Stimulated activated CD8-positive, alpha-beta memory T cell treated with anti-CD3 and anti-CD28 coated beads, Interleukin-4, amount 100 ng/mL, for 24 hours (primary cell): ENCODE results near the gene KIF26A.
A peak's percentile ranks its signal among the peaks of the same experiment; 100 is the strongest.

ENCODE experiments used
- DNase-seq: peaks from one replicate; pipeline ENCODE4 v3.0.0-alpha.2; 2020; ENCODE audit warnings: low read depth

KIF26A gene

DNA sequence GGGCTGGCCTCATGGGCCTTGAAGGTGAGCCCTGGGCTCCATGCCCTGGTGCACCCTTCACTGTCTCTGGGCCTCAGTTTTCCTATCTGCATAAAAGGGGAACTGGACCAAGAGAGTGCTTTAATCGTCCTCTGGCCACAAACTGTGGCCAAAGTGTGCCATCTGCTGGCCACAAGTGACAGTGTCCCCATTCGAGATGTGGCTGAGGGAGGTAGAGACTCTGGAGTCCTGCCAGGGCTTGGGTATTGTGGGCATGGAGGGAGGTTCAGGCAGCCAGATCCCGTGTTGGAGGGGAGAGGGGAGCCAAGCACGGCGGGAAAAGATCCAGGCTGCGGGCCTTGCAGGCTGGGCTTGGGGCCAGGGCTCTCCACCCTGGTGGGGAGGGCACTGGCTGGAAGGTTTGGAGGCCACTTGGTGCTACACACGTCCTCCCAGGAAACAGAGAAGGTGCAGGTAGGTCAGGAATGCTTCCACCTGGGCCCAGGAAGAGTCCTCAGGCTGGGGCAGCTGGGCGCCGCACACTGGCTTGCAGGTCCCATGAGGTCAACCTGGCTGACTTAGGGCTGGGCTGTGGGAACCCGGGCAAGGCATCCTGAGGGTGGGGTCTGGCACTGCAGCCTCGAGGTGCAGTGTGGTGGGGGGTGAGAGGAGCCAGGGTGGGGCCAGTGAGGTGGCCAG is 7.3 kb upstream of the KIF26A start:
- no peak for DNase-seq

DNA sequence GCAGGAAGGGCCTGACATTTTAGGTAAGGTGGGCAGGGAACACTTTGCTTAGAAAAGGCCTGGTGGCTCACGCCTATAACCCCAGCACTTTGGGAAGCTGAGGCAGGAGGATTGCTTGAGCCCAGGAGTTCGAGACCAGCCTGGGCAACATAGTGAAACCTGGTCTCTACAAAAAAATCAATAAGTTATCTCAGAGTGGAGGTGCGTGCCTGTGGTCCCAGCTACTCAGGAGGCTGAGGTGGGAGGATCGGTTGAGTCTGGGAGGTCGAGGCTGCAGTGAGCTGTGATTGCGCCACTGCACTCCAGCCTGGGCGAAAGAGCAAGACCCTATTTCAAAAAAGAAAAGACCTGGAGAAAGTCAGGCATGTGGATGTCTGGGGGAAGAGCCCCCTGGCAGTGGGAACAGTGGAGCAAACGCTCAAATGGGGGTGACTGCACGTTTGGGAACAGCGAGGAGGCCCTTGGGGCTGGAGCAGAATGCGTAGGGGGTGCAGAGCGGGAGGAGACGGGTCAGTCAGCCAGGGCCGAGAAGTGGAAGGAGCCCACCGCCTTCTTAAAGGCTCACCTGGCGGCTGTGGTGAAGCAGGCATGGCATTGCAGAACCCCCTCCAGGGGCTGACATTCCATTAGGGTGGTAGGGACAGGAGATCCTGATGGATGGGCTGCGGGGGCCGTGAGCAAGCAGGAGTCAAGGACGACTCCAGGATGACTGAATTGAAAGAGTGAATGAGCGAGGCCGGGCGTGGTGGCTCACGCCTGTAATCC is 6.2 kb upstream of the KIF26A start:
- DNase-seq: no peak

DNA sequence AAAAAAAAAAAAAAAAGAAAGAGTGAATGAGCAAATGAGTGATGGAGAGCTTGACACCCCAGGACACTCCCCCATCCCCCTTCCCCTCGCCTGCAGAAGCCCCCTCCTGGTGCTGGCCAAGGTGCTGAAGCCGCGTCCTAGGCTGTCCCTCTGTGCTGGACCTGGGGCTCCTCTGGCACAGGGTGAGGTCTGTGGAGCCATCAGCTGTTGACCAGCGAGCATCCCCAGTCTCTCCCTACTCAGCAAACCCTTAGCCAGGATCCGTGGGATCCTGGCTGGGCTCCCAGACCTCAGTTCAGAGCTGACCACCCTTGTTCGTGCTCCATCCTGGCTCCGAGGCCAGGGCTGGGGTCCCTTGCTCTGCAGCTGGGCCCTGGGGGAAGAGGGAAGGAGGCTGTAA is 5.4 kb upstream of the KIF26A start:
- no peak for DNase-seq

DNA sequence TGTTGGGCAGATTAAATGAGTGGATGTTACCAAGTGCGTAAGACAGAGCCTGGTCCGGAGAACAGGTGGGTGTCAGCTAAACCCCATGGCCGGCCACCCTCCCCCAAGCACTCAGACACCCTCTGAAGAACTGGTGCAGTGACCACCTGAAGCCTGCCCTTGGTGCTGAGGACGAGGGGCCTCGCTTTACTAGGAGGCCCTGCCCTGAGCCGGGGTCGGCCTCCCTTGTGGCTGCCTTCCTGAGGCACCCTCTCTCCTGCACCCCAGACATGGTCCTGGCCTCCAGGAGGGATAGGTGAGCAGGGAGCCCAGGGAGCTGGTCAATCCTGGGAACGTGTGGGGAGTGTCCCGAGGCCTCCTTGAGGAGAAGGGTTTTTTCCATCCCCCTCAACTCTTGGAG is 4.9 kb upstream of the KIF26A start:
- no peak for DNase-seq

DNA sequence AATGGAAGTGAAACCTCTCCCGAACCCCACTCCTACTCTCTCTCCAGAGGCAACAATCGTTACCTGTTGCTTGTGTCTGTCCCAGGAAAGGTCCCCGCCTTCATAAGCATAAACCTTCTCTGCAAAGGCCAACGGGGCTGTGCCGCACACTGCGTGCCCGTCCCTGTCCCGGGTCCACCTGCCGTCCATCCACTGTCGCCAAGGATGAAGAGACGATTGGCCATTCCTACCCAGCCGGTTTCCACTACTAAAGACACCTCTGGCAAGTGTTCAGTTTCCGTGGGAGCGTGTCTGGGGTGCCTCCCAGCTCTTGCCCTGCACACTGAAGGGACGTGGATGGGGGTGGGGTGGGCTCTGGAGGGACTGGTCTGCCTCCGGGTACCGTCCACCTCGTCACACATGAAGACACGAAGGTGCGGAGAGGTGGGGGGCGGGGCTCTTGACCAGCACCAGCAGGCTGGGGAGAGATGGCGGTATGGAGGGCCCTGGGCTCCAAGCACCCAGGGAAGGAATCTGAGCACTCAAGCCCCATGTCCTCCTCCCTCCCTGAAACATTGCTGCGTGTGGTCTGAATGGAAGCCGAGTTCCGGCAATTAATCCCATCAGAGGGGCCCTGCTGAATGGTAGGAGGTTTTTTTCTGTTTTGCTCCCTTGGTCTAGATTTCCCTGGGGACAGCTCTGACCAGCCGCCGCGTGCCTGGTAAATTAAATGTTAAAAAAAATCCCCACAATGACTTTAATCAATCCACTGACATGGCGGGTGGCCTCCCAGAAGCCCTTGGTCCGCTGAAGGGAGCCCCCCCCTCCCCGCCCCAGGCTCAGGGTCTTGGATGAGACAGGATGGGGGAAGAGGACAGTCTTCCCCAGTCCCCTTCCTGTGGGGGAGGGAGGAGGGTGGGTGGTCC is 4.1 kb upstream of the KIF26A start:
- DNase-seq: no peak

DNA sequence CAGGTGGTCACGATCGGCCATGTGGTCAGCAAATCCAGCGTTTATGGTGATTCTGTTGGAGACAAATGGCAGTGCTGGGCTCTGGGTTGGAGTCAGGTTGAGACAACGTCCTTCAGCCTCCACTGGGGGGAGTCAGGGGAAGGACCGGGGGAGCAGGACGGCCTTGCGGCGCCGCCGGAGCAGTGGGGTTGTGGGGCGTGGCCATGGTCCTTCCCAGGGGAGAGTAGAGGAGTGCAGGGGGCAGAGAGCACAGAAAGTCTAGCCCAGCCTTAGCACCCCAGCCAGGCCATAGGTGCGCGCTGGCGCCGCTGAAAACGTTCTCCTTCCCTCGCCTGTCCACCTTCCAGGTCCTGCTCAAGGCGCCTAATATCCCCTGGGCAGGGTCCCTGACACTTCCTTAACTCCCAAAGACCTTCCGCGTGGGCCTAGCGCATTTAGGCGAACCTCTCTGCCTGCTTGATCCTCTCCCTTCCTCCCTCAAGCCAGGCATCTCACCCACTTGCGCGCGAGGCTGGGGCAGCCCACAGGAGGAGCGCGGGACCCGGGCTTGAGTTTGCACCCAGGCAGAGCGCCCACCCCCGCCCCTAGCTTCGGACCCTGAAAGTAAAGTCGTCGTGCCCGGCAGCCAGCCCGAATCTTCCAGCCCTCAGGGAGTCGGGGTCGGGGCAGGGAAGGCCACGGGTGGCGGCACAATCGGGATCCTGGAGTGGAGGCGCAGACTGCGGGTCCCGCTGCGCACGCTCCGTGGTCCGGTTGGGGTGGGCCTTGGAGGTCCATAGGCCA is 3.1 kb upstream of the KIF26A start:
- DNase-seq: no peak

DNA sequence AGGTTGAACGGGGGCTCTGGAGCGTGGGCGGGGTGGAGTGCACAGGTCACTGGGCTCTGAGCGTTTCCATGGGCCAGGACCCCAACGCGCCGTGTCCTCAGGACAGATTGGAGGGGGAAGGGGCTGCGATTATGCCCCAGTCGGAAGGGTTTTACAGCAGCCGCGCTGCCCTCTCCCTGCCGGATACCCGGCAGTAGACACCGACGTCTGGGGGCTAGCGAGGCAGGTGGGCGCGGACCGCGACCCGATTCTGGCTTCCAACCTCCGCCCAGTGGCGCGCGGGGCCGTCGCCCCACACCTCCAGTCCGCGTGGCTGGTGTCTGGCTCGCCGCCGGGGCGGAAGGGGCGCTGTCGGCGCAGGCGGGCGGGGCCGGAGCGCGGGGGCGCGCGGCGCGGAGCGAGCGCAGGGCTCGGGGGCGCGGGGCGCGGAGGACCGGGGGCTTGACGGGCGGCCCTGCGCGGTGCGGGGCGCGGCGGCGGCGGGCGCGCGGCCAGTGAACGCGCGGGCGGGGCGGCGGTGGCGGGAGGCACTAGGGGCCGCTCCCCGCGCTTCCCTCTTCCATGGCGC is 2.4 kb upstream of the KIF26A start:
- no peak for DNase-seq

DNA sequence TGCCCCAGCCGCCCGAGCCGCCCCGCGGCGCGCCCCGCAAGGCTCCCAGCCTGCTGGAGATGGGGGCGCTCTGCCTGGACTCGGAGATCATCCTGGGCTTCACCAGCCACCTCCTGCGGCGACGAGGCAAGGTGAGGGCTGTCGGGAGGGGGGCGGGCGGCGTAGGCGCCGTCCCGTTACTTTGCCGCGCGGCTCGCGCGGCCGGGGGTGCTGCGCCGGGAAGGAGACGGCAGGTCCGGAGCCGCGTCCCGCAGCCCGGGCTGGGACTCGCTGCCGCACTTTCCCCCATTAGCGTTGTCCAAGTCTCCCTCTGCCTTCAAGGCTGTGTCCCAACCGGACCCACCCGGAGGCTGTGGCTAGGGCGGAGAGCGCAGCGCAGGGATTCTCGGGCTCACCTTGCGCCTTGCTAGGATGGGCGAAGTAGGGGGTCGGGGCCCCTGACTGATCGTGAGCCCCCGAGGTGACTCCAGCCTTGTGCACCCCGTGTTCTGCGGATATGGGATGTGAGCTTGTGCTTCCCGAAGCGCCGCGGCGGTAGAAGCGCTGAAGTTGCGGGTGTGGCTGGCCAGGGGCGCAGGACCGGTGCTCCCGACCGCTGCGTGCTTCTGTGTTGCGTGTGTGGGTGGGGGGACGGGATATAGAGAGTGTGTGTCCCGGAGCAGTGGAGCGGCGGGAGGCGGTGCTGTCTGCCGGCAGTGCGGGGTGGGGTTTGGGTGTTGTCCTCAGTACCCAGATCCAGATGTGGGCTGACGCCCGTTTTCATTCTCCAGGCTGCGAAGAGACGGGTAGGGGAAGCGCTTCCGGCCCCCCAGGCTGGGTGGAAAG is 1.7 kb upstream of the KIF26A start:
- no peak for DNase-seq

DNA sequence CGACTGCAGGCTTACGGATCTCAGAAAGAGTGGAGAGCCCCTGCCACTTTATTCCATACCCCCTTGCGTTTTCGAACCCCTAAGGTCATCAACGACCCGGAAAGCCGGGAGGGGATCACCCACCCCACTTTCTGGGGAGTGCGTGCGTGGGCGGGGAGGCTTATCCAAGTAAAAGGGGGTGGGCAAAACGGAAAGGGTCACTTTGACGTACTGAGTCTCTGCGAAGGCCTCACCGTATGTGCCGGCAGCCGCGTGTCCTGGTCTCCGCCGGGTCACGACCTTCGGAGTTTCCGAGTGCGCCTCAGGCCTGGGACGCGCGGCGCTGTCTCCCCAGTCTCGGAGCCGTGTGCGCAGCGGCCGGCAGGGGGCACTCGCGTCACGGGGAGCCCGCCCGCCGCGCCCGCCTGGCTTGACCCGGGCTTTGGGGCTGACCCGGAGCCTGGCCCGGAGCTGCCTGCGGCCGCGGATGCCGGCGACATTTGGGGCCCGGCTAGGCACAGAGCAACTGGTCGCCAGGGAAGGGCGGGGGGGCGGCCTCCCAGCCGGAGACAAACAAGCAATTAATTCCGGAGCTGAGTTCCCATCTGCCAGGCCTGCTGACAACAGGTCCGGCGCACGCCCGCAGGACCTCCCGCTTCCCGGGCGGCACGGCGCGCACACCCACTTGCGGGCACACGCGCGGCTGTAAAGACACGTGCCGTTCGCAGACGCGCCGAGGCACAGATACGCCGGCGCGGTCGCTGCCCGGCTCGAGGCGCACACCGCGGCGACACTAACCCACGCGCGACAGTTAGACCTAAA is 890 bp upstream of the KIF26A start:
- peak; percentile 52 for DNase-seq

DNA sequence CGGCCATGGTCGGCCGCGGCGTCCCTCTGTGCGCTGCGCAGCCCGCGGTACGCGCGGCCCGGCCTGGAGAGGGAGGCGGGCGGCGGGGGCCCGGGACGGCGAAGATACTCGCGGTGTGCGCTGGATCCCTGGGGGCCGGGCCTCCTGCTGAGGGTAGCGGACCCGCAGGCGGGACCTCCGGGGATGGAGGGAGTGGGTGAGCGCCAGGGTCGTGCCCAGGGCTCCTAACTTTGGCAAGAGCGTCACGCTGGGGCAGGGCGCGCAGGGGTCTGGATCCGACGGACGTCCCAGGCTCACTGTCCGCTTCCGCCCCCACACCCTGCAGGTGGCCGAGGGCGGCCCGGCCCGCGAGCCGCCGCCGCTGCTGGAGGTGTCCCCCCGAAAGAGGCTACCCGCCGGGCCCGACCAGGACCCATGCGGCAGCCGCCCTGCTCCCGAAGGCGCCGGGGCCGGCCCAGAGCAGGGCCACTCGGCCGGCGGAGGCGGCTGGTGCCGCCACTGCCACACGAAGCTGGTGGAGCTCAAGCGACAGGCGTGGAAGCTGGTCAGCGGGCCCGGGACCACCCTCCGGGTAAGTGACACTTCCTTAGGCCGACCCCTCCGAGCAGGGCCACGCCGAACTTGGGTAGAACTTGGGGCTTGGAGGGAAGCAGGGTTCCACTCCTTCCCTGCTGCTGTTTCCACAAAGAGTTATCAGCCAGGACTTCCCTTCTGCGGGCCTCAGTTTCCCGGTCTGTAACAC is 502 bp downstream of the KIF26A start:
- no peak for DNase-seq

DNA sequence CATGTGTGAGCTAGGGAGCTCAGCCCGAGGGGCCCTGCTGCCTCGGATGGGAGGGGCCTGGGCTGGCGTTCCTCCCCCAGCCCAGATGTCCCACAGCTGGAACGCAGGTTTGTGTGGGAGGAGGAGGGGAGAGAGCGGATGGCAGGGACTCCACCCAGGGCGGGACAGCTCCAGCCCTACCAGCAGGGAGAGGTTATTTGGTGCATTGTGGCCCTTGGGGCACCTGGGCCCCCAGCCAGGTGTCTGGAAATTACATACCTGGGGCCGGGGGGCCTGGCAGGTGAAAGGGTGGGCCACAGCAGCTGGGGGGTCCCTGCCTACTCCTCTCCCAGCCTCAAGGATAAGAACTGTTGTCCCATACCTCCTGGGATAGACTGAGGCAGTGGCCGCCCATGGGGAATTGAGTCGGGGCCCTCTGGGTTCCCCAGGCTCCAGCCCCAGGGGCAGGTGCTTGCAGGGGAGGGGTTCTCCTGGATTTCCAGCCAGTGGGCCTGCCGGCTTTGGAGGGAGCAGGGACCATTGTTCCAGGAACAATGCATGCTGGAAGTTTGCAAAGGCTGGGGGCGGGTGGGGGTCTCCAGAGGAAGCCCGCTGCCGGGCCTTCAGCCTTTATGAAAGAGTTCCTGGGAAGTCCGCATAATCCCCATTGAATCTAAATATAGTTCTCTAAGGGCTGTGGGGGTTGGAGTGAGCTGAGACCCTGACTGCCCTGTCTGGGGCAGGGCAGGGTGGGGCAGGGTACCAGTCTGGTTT is 1.2 kb downstream of the KIF26A start:
- DNase-seq: no peak

DNA sequence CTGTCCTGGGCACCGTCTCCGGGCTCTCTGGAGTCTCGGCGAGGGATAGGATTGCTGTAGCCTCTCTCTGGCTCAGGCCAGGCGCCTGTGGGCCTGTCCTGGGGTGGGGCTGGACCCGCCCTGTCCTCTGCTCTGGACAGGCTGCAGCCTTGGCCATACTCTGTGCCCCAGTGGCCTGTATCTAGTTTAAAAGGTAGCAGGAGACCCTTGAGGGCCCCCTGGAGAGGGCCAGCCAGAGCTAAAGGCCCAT is 1.8 kb downstream of the KIF26A start:
- DNase-seq: no peak

DNA sequence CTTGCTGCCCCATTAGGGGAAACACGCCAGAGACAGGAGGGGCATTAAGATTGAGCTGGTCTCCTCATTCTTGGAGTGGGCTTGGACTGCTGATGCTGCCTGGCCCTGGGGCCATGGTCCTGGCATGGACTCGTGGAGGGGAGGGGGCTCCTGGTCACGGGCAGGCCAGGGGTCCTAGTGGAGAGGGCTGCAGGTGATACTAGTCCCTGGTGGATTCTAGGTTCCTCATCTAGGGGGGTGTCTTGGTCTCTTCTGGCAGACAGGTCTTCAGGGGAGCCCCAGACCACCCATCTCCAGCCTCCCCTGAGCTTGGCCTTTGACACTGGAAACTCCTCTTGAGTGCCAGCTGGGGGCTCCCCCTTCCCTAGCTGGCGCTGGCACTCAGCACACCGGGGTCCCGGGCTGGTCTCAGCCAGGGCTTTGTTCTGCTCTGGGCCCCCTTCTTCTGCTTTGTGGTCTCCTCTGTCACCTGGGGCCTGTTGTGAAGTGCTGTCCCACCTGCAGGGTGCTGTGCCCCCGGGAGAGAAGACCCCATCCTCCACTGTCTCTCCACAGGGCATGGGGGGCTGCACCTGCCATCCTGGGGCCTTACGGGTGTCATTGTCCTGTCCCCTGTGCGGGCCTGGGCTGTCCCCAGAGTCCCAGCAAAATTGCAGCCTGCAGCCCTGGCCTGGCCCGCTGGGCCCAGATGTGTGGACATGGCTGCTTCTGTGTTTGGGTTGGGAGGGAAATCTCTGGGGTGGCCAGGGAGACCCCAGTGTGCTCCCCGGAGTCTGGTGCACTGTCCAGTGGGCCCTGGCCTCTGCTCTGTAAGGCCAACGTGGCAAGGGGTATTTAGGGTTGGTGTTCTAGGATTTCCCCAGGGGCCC is 2.3 kb downstream of the KIF26A start:
- no peak for DNase-seq

DNA sequence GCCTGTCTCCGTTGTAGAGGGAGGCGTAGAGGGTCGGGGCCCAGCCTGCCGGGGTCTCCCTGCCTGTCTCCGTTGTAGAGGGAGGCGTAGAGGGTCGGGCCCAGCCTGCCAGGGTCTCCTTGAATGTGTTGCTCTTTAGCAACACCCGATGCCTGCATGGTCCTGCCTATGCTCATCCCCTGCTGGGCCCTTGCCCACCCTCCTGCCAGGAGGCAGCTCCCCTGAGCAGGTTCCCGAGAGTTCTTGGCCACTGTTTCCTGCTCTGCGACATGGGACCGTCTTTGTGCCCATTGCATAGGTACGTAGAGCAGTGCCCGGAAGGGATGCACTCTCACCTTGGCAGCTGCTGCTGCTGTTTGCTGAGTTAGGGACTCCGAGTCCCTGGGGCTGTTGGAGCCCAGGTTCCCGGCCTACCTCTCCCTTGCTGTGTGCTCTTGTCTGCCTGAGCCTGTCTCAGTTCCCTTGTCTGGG is 3.3 kb downstream of the KIF26A start:
- no peak for DNase-seq

DNA sequence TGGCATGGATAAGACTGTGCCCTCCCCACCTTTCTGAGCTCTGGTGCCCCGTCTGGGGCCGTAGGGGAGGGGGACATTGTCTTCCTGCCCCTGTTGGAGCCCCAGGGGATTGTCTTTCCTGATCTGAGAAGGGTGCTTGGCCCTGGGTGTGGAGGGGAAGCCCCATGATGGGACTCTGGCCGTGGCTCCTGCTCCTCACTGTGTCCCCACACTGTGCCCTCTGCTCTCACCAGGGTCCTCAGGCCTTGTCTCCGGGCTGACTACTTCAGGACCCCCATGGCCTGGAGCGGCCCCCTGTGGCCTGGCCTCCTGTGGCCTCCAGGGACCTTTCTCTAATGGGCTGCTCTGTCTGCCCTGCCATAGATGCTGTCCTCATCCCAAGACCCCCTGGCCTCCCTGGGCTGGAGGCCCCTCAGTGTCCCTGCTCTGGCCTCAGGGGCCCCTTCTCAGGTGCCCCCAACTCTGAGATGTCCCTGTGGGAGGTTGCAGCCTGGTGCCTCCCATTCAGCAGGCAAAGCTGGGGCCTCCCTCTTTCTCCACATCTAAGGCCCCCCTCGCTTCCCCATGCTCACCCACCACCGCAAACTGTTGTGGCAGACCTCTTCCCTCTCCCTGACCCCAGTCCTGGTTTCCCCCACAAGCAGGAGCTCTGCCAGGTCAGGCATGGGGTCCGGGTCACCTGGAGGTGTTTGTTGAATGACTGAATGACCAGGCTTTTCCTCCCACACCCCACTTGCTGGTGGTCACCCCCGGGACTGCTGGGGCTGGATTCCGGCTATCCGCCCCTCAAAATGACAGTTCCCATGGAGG is 4.0 kb downstream of the KIF26A start:
- DNase-seq: no peak

DNA sequence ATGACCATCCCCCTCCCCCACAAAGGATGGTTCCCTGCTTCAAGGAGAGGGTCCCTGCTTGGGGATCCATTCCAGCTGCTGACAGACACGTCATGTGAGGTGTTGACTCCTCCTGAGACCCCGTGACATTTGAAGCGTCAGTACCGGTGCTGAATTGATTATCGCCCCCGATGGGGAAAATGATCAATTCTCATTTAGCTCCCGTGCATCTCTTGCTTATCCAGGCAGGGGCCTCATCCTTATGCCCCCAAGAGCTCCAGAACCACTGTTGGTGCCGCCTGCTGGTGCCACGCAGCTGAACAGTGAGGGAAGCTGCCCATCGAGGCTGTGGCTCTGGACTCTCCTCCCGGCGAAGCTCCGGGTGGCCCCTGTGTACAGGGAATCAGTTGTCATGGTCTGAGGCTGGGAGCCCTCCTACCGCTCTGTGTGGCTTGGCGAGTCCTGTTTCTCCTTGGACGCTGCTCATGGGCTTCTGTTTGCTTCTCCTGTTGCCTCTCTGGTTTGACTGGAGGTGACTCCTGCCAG is 4.6 kb downstream of the KIF26A start:
- no peak for DNase-seq
